H1 (cell line): ENCODE data around the gene PPP1R3G. TPM values are rescaled to one million over a fixed set of nuclear protein-coding genes. Genes with fewer than 3 reads are reported as not detected.

Experiments
- CTCF ChIA-PET: fragments of 300-600 bp; sonication (Branson Sonifier 250); formaldehyde crosslinking; loops from one replicate; lab custom pipeline; 2021; ENCODE audit not compliant: partially characterized antibody; lab: Charles Lee
- POLR2A ChIA-PET: fragments of 300-600 bp; sonication (Branson Sonifier 250); formaldehyde crosslinking; loops from one replicate; lab custom pipeline; 2021; ENCODE audit warnings: inconsistent platforms; ENCODE audit not compliant: partially characterized antibody; lab: Charles Lee
- DNase-seq, 2 experiments: peaks; one replicate each; pipeline versions ENCODE4 v3.0.0 to v3.0.0-alpha.2; 2010 to 2022; ENCODE audit warnings: low spot score in 2 of 2, low read depth in 1 of 2, mixed read lengths in 1 of 2
- FAIRE-seq: peaks from 2 replicates; lab custom pipeline; 2011; peaks lifted over from hg19 to GRCh38; lab: Jason Lieb, UNC
- H2AFZ ChIP-seq: 2 replicates; pipeline ENCODE4 v1.8.1; 2012; ENCODE audit warnings: low read length, inconsistent platforms
- H2AK5ac ChIP-seq: 2 replicates; pipeline ENCODE4 v1.6.1; 2013; ENCODE audit warnings: low read depth, low read length
- H2BK120ac ChIP-seq: replicated peaks from 2 replicates; pipeline ENCODE3; 2013; ENCODE audit warnings: low read depth, low read length, inconsistent platforms
- H2BK12ac ChIP-seq: 2 replicates; pipeline ENCODE4 v1.6.1; 2013; ENCODE audit warnings: low read depth, low read length
- H2BK15ac ChIP-seq: 2 replicates; pipeline ENCODE4 v1.6.1; 2013; ENCODE audit warnings: low read length
- H2BK20ac ChIP-seq: 2 replicates; pipeline ENCODE4 v1.6.1; 2013; ENCODE audit warnings: low read length
- H2BK5ac ChIP-seq: 2 replicates; pipeline ENCODE4 v1.6.1; 2013; ENCODE audit warnings: low read depth, low read length
- H3K14ac ChIP-seq: 2 replicates; pipeline ENCODE4 v1.6.1; 2013; ENCODE audit warnings: inconsistent platforms; ENCODE audit not compliant: insufficient read length
- H3K18ac ChIP-seq: 2 replicates; pipeline ENCODE4 v1.6.1; 2013; ENCODE audit warnings: low read length; ENCODE audit errors: extremely low read depth
- H3K23ac ChIP-seq: 2 replicates; pipeline ENCODE4 v1.6.1; 2013; ENCODE audit warnings: inconsistent platforms; ENCODE audit not compliant: insufficient read length
- H3K23me2 ChIP-seq: 2 replicates; pipeline ENCODE4 v1.6.1; 2013; ENCODE audit warnings: low read depth, low read length
- H3K27ac ChIP-seq: 2 replicates; pipeline ENCODE4 v1.6.1; 2011; ENCODE audit warnings: low read depth, low read length, inconsistent platforms
- H3K27me3 ChIP-seq, 4 experiments: replicated peaks in 1 of 4; 1 replicate in 1 of 4; 2 replicates in 3 of 4; pipeline versions ENCODE4 v1.6.1 to v1.8.1; 2011 to 2013; ENCODE audit warnings: low read length in 3 of 4, mild to moderate bottlenecking in 3 of 4, inconsistent platforms in 2 of 4, mixed read lengths in 2 of 4, moderate library complexity in 1 of 4; ENCODE audit not compliant: control insufficient read depth in 3 of 4, insufficient read depth in 3 of 4; ENCODE audit errors: extremely low read depth in 1 of 4
- H3K36me3 ChIP-seq, 4 experiments: 2 replicates each; pipeline versions ENCODE4 v1.6.1 to v1.8.1; 2011 to 2013; ENCODE audit warnings: mild to moderate bottlenecking in 4 of 4, low read length in 3 of 4, moderate library complexity in 2 of 4, control low read depth in 1 of 4, inconsistent platforms in 1 of 4; ENCODE audit not compliant: insufficient read depth in 4 of 4, control insufficient read depth in 2 of 4
- H3K4ac ChIP-seq: replicated peaks from 2 replicates; pipeline ENCODE3; 2013; ENCODE audit warnings: low read length, low read depth, mixed read lengths, inconsistent platforms; ENCODE audit not compliant: insufficient read length
- H3K4me1 ChIP-seq, 4 experiments: replicated peaks in 1 of 4; 1 replicate in 1 of 4; 2 replicates in 3 of 4; pipeline versions ENCODE4 v1.6.1 to v1.8.1; 2011 to 2013; ENCODE audit warnings: low read length in 3 of 4, inconsistent platforms in 2 of 4, mixed read lengths in 1 of 4; ENCODE audit not compliant: insufficient read depth in 4 of 4, control insufficient read depth in 3 of 4
- H3K4me2 ChIP-seq, 2 experiments: 2 replicates each; pipeline versions ENCODE4 v1.6.1 to v1.8.1; 2011 to 2013; ENCODE audit warnings: low read depth in 2 of 2, low read length in 2 of 2, control low read depth in 1 of 2, inconsistent platforms in 1 of 2, mild to moderate bottlenecking in 1 of 2; ENCODE audit not compliant: insufficient read depth in 1 of 2
- H3K4me3 ChIP-seq, 4 experiments: fragments of 200-600, 300-600 bp in 1 of 4; sonication (generic), shearing (Covaris generic), sonication (Bioruptor Twin) in 1 of 4; 2 replicates each; pipeline versions ENCODE4 v1.5.1 to v1.8.1; 2011 to 2016; ENCODE audit warnings: low read length in 4 of 4, low read depth in 3 of 4, control low read depth in 2 of 4, inconsistent platforms in 2 of 4, mild to moderate bottlenecking in 2 of 4, mixed read lengths in 1 of 4, moderate library complexity in 1 of 4; ENCODE audit not compliant: insufficient read depth in 2 of 4; ENCODE audit errors: extremely low read depth in 1 of 4
- H3K56ac ChIP-seq: replicated peaks from 2 replicates; pipeline ENCODE3; 2013; ENCODE audit warnings: low read depth, mild to moderate bottlenecking, mixed read lengths, low read length, inconsistent platforms; ENCODE audit not compliant: insufficient read length
- H3K79me1 ChIP-seq: 2 replicates; pipeline ENCODE4 v1.6.1; 2013; ENCODE audit warnings: low read depth, low read length, control low read depth
- H3K79me2 ChIP-seq, 2 experiments: 2 replicates each; pipeline versions ENCODE4 v1.6.1 to v1.8.1; 2012 to 2013; ENCODE audit warnings: low read length in 2 of 2, mild to moderate bottlenecking in 2 of 2, inconsistent platforms in 1 of 2; ENCODE audit not compliant: insufficient read depth in 2 of 2, control insufficient read depth in 1 of 2
- H3K9ac ChIP-seq, 4 experiments: replicated peaks in 1 of 4; 1 replicate in 1 of 4; 2 replicates in 3 of 4; pipeline versions ENCODE4 v1.6.1 to v1.8.1; 2011 to 2013; ENCODE audit warnings: low read depth in 3 of 4, low read length in 3 of 4, control low read depth in 2 of 4, mild to moderate bottlenecking in 2 of 4, moderate library complexity in 2 of 4, inconsistent platforms in 1 of 4; ENCODE audit errors: extremely low read depth in 1 of 4
- H3K9me3 ChIP-seq, 2 experiments: 2 replicates each; pipeline versions ENCODE4 v1.6.1 to v1.8.1; 2012 to 2013; ENCODE audit warnings: mild to moderate bottlenecking in 2 of 2, moderate library complexity in 2 of 2, control low read depth in 1 of 2, inconsistent platforms in 1 of 2, low read depth in 1 of 2, low read length in 1 of 2, mixed read lengths in 1 of 2; ENCODE audit not compliant: insufficient read depth in 2 of 2
- H4K20me1 ChIP-seq, 2 experiments: replicated peaks in 1 of 2; 2 replicates each; pipeline versions ENCODE3 to v1.8.1; 2011 to 2013; ENCODE audit warnings: inconsistent platforms in 2 of 2, low read length in 2 of 2, mild to moderate bottlenecking in 1 of 2; ENCODE audit not compliant: insufficient read depth in 2 of 2, control insufficient read depth in 1 of 2
- H4K5ac ChIP-seq: 2 replicates; pipeline ENCODE4 v1.6.1; 2013; ENCODE audit warnings: low read length, low read depth, mixed read lengths, inconsistent platforms; ENCODE audit not compliant: insufficient read length
- H4K8ac ChIP-seq: 2 replicates; pipeline ENCODE4 v1.8.0; 2013; ENCODE audit warnings: mild to moderate bottlenecking, moderate library complexity, low read length, inconsistent platforms; ENCODE audit not compliant: insufficient read depth; ENCODE audit errors: extremely low read depth
- H4K91ac ChIP-seq: replicated peaks from 2 replicates; pipeline ENCODE3; 2013; ENCODE audit warnings: low read length, mixed read lengths, inconsistent platforms; ENCODE audit not compliant: insufficient read length
- BACH1 ChIP-seq: IDR thresholded peaks from 2 replicates; pipeline ENCODE4 v1.6.1; 2012; ENCODE audit warnings: low read length, improper control_type of control experiment
- BRCA1 ChIP-seq: IDR thresholded peaks from 2 replicates; pipeline ENCODE4 v1.6.1; 2012; ENCODE audit warnings: low read depth, low read length, improper control_type of control experiment
- CTBP2 ChIP-seq: IDR thresholded peaks from 2 replicates; pipeline ENCODE4 v1.7.0; 2011; ENCODE audit warnings: borderline replicate concordance, mild to moderate bottlenecking, moderate library complexity, mixed read lengths, low read length; ENCODE audit not compliant: insufficient read depth, insufficient read length
- HDAC2 ChIP-seq, 2 experiments: fragments of 300-600 bp in 1 of 2; sonication (generic) in 1 of 2; IDR thresholded peaks; 2 replicates each; pipeline ENCODE4 v1.6.1; 2011 to 2012; ENCODE audit warnings: low read depth in 2 of 2, low read length in 2 of 2, mild to moderate bottlenecking in 2 of 2, moderate library complexity in 2 of 2, borderline replicate concordance in 1 of 2, inconsistent platforms in 1 of 2
- NANOG ChIP-seq: IDR thresholded peaks from 2 replicates; pipeline ENCODE4 v1.6.1; 2011; ENCODE audit warnings: low read length, low read depth, mild to moderate bottlenecking, inconsistent platforms; ENCODE audit not compliant: insufficient read depth, poor library complexity, severe bottlenecking
- NRF1 ChIP-seq: IDR thresholded peaks from 2 replicates; pipeline ENCODE4 v1.6.1; 2011; ENCODE audit warnings: mild to moderate bottlenecking, low read depth, low read length, improper control_type of control experiment
- RAD21 ChIP-seq, 2 experiments: IDR thresholded peaks in 1 of 2; conservative IDR thresholded peaks in 1 of 2; 2 replicates each; pipeline ENCODE4 v1.6.1; 2011; ENCODE audit warnings: low read depth in 2 of 2, low read length in 2 of 2, improper control_type of control experiment in 1 of 2, inconsistent platforms in 1 of 2, mild to moderate bottlenecking in 1 of 2, moderate library complexity in 1 of 2
- SP2 ChIP-seq: IDR thresholded peaks from 2 replicates; pipeline ENCODE4 v1.6.1; 2012; ENCODE audit warnings: mild to moderate bottlenecking, low read length, inconsistent platforms
- TAF1 ChIP-seq: IDR thresholded peaks from 2 replicates; pipeline ENCODE4 v1.6.1; 2011; ENCODE audit warnings: mild to moderate bottlenecking, low read depth, low read length
- WGBS, 2 experiments: shearing (Covaris generic) in 1 of 2; methylation state at CpG; one replicate each; pipeline versions ENCODE4 v1.1.6 to v1.1.7; 2013 to 2015; ENCODE audit warnings: low lambda C conversion rate in 2 of 2, mixed read lengths in 2 of 2, inconsistent platforms in 1 of 2, low coverage in 1 of 2, missing lambda C conversion rate in 1 of 2; ENCODE audit not compliant: insufficient replicate concordance in 2 of 2, insufficient coverage in 1 of 2, insufficient read length in 1 of 2; ENCODE audit errors: extremely low coverage in 1 of 2, missing lambda C conversion rate in 1 of 2; 5-methylcytosine and 5-hydroxymethylcytosine counted together
- polyA plus RNA-seq, 7 experiments: library from polyadenylated mRNA; depleted of rRNA in 3 of 7; stranded (reverse) in 5 of 7; unstranded in 2 of 7; fragments of >200 nt in 5 of 7; fragments of 200-250 nt in 2 of 7; gene quantifications; 1 replicate in 5 of 7; 2 replicates in 1 of 7; 4 replicates in 1 of 7; pipeline versions ENCODE4 v1.2.1 to v1.2.3, GENCODE V29; 2011 to 2013; ENCODE audit warnings: missing spikeins in 2 of 7, mixed read lengths in 2 of 7
- total RNA-seq: library from RNA; stranded (reverse); fragmentation: NEBNext Ultra II Directional; extraction: Animal tissue kit (Norgen Biotek cat#: 25700); gene quantifications from 2 replicates; pipeline ENCODE4 v1.2.1, GENCODE V29; 2021
- TF ChIP-seq, protein P1 (sequence below), 3 experiments: IDR thresholded peaks; 1 replicate in 2 of 3; 2 replicates in 1 of 3; pipeline versions ENCODE4 v1.5.1 to v1.6.1; 2011; ENCODE audit warnings: low read length in 3 of 3, mild to moderate bottlenecking in 3 of 3, inconsistent platforms in 2 of 3, low read depth in 1 of 3, moderate library complexity in 1 of 3; ENCODE audit not compliant: insufficient read depth in 1 of 3; ENCODE audit errors: control extremely low read depth in 1 of 3

Gene PPP1R3G
- total and polyA plus RNA-seq, 2 of the 8 experiments (the other 6 are each of a cell fraction or from before 2014, with no cell fraction given): 0.03 to 0.09 TPM

DNA sequence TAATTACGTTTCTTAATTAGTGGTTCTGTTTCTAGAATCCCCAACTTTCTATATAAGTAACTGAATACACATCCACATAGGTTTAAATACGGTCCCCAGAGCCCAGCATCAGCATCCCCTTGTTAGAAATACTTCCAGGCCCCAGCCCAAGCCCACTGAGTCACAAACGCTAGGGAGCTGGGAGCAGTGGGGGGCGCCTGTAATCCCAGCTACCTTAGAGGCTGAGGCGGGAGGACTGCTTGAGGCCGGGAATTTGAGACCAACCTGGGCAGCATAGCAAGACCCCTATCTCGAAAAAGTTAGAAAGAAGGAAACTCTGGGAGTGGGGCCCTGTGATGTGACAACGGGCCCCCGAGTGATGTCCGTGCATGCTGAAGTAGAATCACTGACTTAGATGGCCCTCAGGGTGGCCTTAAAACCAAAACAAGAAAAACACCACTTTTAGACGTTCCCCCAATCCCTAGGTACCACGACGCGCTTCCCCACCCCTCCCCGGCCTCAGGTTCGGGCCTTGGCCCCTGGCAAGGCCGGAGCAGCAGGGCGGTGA, 1.3 kb upstream of the PPP1R3G start:
- Histone ChIP-seq H3K4me1 (peaks cover 0 to 19% (median 8%) of the 10 kb centered on the region in 4 experiments; a peak in 4 of 7 replicates), H3K9ac (no peak overlapping the region), H3K79me1 (no peaks in the 10 kb centered on the region; the same call in 1 of the 2 replicates), H2BK120ac (no peak overlapping the region), H2AFZ (no peak overlapping the region), H3K4me3 (peak overlapping the region; percentile 25 to 61 (median 50)), H3K9me3 (no peaks in the 10 kb centered on the region; a peak in 1 of 4 replicates), H2AK5ac (no peak overlapping the region), H3K36me3 (no peaks in the 10 kb centered on the region), H2BK15ac (no peak overlapping the region), H3K79me2 (no peaks in the 10 kb centered on the region), H2BK5ac (no peak overlapping the region), H4K20me1 (peaks cover 3 to 5% of the 10 kb centered on the region in 2 experiments), H4K91ac (no peak overlapping the region), H3K14ac (no peak overlapping the region), H3K27ac (no peak overlapping the region), H3K4me2 (peak overlapping the region; percentile 71 to 96), H3K23ac (no peak overlapping the region), H3K18ac (no peak overlapping the region), H4K8ac (no peak overlapping the region), H3K4ac (no peak overlapping the region), H3K56ac (no peak overlapping the region), H3K23me2 (peaks cover 17% of the 10 kb centered on the region; the same call in 1 of the 2 replicates), H2BK12ac (no peak overlapping the region), H3K27me3 (peaks cover 35 to 60% (median 58%) of the 10 kb centered on the region in 4 experiments), H4K5ac (no peak overlapping the region), H2BK20ac (no peak overlapping the region)
- DNase-seq: no peak
- CTCF ChIA-PET: interaction anchor here (0.8 kb wide), 1 partner anchor 911 kb away, joined by 3 read pairs; no protein-coding TSS in a partner anchor
- 61% methylated on average over 16 of the region's 18 CpGs; no CpG with 5 or more reads in 1 of the 2 experiments for WGBS, 2 experiments
- POLR2A ChIA-PET: no interaction called here
- FAIRE-seq: no peak
- no peak for TF ChIP-seq SP2
- TF ChIP-seq NRF1: no peak
- TF ChIP-seq RAD21 (IDR thresholded peaks at IDR 0.05 in 1 of 2, conservative IDR thresholded peaks at IDR 0.05 in 1 of 2; ENCODE audit: low read depth in 2 of 2, low read length in 2 of 2): no peak
- TF ChIP-seq BACH1: no peak
- TF ChIP-seq HDAC2 (IDR thresholded peaks at IDR 0.05; ENCODE audit: borderline replicate concordance in 1 of 2, low read depth in 2 of 2, low read length in 2 of 2): no peak
- no peak for TF ChIP-seq TAF1
- no peak for TF ChIP-seq CTBP2
- TF ChIP-seq BRCA1: no peak
- no peak for TF ChIP-seq NANOG
- TF ChIP-seq, protein P1, sequence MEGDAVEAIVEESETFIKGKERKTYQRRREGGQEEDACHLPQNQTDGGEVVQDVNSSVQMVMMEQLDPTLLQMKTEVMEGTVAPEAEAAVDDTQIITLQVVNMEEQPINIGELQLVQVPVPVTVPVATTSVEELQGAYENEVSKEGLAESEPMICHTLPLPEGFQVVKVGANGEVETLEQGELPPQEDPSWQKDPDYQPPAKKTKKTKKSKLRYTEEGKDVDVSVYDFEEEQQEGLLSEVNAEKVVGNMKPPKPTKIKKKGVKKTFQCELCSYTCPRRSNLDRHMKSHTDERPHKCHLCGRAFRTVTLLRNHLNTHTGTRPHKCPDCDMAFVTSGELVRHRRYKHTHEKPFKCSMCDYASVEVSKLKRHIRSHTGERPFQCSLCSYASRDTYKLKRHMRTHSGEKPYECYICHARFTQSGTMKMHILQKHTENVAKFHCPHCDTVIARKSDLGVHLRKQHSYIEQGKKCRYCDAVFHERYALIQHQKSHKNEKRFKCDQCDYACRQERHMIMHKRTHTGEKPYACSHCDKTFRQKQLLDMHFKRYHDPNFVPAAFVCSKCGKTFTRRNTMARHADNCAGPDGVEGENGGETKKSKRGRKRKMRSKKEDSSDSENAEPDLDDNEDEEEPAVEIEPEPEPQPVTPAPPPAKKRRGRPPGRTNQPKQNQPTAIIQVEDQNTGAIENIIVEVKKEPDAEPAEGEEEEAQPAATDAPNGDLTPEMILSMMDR (IDR thresholded peaks at IDR 0.05; ENCODE audit: control extremely low read depth in 1 of 3, insufficient read depth in 1 of 3, low read depth in 1 of 3, low read length in 3 of 3): no peak
